Gastrocnemius medialis (tissue), 4 donors: ENCODE data around the gene ARHGAP23.

Experiments
- CTCF ChIP-seq, 5 experiments: fragments of 450-650 bp in 3 of 5; fragments of 200-600 bp in 2 of 5; sonication (generic) in 2 of 5; IDR thresholded peaks in 4 of 5; conservative IDR thresholded peaks in 1 of 5; 1 replicate in 4 of 5; 2 replicates in 1 of 5; pipeline ENCODE4 v1.5.1; 2016 to 2019; ENCODE audit warnings: antibody characterized with exemption in 5 of 5, mild to moderate bottlenecking in 3 of 5, moderate library complexity in 3 of 5
- POLR2A ChIP-seq, 2 donors: fragments of 450-650 bp; IDR thresholded peaks; one replicate each; pipeline ENCODE4 v1.6.1; 2017; ENCODE audit warnings: antibody characterized with exemption in 2 of 2, mild to moderate bottlenecking in 2 of 2, moderate library complexity in 2 of 2

- TF ChIP-seq CTCF (IDR thresholded peaks at IDR 0.05 in 4 of 5, conservative IDR thresholded peaks at IDR 0.05 in 1 of 5) (no peak), POLR2A (IDR thresholded peaks at IDR 0.05) (no peak)
Measured at GRCh38 chr17:38405654-38406053, 22.6 kb upstream of the ARHGAP23 start.
